ENCODE measurements around the gene AMBRA1. TPM values are rescaled to one million over a fixed set of nuclear protein-coding genes. Genes with fewer than 3 reads are reported as not detected.

The AMBRA1 gene
- total RNA-seq, 1 donor from 2014 or later, result 33.9 TPM

DNA sequence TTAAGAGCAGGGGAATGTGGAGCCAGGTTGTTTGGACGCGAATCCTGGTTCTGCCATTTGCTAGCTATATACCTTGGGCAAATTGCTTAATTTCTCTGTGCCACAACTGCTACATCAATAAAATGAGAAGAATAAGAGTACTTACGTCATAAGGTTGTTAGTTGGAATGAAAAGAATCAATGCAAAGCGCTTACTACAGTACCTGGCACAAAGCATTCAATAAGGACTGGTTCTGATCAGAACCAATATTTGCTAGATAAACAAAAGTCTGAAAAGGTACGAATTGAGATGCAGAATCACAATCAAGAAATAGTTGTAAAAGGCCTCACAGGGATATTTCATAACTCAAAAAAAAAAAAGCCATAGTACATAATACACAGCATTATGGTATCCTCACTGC is 11.2 kb downstream of the AMBRA1 start:
- TF ChIP-seq, protein P1, sequence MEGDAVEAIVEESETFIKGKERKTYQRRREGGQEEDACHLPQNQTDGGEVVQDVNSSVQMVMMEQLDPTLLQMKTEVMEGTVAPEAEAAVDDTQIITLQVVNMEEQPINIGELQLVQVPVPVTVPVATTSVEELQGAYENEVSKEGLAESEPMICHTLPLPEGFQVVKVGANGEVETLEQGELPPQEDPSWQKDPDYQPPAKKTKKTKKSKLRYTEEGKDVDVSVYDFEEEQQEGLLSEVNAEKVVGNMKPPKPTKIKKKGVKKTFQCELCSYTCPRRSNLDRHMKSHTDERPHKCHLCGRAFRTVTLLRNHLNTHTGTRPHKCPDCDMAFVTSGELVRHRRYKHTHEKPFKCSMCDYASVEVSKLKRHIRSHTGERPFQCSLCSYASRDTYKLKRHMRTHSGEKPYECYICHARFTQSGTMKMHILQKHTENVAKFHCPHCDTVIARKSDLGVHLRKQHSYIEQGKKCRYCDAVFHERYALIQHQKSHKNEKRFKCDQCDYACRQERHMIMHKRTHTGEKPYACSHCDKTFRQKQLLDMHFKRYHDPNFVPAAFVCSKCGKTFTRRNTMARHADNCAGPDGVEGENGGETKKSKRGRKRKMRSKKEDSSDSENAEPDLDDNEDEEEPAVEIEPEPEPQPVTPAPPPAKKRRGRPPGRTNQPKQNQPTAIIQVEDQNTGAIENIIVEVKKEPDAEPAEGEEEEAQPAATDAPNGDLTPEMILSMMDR (IDR thresholded peaks at IDR 0.05), result no peak
- no peak overlapping the region for H3K4me3 ChIP-seq
- DNase-seq (no peak), ATAC-seq (no peak)
- no peaks in the 10 kb centered on the region for H3K36me3 ChIP-seq
- intact Hi-C loops (cut with DNase I), result no loop called here
- H3K27ac ChIP-seq, result no peak overlapping the region
- H3K9me3 ChIP-seq, result no peaks in the 10 kb centered on the region
- no peaks in the 10 kb centered on the region for H3K27me3 ChIP-seq
- H3K4me1 ChIP-seq, result peaks cover 3% of the 10 kb centered on the region

DNA sequence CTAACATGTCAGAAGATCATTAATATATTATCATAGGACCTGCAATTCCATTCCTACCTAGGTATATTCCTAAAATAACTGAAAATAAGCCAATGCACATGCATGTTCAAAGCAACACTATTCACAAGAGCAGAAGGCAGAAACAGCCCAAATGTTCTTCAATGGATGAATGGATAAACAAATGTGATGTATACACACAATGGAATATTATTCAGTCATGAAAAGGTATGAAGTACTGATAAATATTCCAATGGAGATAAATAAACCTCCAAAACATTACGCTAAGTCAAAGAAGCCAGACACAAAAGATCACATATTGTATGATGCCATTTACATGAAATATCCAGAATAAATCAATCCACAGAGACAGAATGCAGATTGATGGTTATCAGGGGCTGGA is 16.8 kb downstream of the AMBRA1 start:
- intact Hi-C loops (cut with DNase I), result no loop called here
- no peak overlapping the region for H3K4me3 ChIP-seq
- no peaks in the 10 kb centered on the region for H3K9me3 ChIP-seq
- no peaks in the 10 kb centered on the region for H3K27me3 ChIP-seq
- ATAC-seq, result no peak
- no peaks in the 10 kb centered on the region for H3K36me3 ChIP-seq
- TF ChIP-seq, protein P1 (IDR thresholded peaks at IDR 0.05), result no peak
- no peak overlapping the region for H3K27ac ChIP-seq
- H3K4me1 ChIP-seq, result no peaks in the 10 kb centered on the region
- DNase-seq, result no peak

DNA sequence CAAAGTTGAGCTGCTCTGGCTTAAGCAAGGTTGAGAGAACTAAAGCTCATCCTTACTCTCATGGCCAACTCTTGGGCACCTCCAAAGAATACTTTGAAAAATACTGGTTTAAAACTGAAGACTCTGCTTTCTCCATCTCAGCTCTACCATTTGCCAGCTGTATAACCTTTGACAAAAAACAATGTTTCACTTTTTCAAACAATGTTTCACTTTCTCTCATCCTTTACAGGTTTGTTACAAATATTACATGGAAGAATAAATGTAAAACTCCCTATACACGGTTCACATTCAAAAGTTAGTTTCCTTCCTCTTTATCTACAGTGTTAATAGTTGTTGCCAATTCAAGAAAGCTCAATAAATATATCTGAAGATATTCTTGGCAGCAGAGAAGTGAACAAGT is 19.2 kb downstream of the AMBRA1 start:
- no peaks in the 10 kb centered on the region for H3K4me1 ChIP-seq
- H3K9me3 ChIP-seq, result no peaks in the 10 kb centered on the region
- no peaks in the 10 kb centered on the region for H3K36me3 ChIP-seq
- DNase-seq, result no peak
- H3K27ac ChIP-seq, result no peak overlapping the region
- TF ChIP-seq, protein P1 (IDR thresholded peaks at IDR 0.05), result no peak
- H3K27me3 ChIP-seq, result no peaks in the 10 kb centered on the region
- no peak overlapping the region for H3K4me3 ChIP-seq
- ATAC-seq, result no peak
- intact Hi-C loops (cut with DNase I), result no loop called here

DNA sequence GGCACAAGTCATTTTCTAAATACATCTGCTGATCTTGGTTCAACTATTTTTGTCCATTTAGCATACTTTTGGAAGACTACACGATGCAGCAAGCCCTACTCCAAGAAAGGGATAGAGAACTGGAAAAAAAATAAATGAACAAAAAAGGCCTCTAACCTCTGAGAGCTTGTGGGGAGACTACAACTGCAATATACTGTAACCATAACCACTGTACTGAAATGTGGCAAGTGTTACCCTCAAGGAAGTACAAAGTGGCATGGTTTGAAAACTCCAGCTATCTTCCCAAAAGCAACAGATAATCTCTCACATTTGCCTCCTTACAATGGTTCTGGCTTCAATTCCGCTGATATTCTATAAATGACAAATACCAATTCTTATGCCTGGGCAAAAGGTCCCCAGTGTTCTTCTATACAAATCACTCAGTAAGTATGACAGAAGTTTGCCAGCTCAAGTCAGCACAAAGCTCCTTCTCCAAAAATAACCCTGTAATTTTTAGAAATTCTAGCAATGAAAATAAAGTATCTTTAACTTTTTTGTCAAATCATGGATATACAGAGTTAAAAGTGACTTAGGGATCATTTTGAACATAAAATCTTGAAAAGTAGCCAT is 22.9 kb downstream of the AMBRA1 start:
- intact Hi-C loops (cut with DNase I), result no loop called here
- DNase-seq (no peak), ATAC-seq (no peak)
- Histone ChIP-seq H3K36me3 (no peaks in the 10 kb centered on the region), H3K4me3 (no peak overlapping the region), H3K9me3 (no peaks in the 10 kb centered on the region), H3K27me3 (no peaks in the 10 kb centered on the region), H3K27ac (no peak overlapping the region), H3K4me1 (no peaks in the 10 kb centered on the region)
- TF ChIP-seq, protein P1 (IDR thresholded peaks at IDR 0.05), result no peak

DNA sequence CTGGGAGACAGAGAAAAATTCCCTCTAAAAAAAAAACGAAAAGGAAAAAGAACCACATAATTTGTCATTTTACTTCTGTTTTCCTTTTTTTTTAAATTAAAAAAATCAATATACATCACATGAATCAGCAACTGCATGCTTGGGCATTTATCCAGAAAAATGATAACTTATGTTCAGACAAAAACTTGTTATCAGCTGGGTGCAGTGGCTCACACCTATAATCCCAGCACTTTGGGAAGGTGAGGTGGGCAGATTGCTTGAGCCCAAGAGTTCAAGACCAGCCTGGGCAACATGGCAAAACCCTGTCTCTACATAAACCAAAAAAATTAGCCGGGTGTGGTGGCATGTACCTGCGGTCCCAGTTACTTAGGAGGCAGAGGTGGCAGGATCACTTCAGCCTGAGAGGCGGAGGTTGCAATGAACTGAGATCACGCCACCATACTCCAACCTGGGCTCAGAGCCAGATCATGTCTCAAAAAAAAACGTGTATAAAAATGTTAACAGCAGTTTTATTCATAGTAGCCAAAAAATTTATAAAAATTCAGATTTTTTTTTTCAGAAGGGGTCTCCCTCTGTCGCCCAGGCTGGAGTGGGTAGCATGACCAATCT is 28.5 kb downstream of the AMBRA1 start:
- ATAC-seq, result no peak
- Histone ChIP-seq H3K27me3 (no peaks in the 10 kb centered on the region), H3K27ac (no peak overlapping the region), H3K4me1 (peaks cover 8% of the 10 kb centered on the region), H3K9me3 (no peaks in the 10 kb centered on the region), H3K4me3 (no peak overlapping the region), H3K36me3 (no peaks in the 10 kb centered on the region)
- TF ChIP-seq, protein P1 (IDR thresholded peaks at IDR 0.05), result no peak
- no peak for DNase-seq
- intact Hi-C loops (cut with DNase I), result no loop called here

Measured in upper lobe of right lung (tissue), 1 donor.